GM23248 (cell line): ENCODE data around the gene SKAP1. TPM values are rescaled to one million over a fixed set of nuclear protein-coding genes. Genes with fewer than 3 reads are reported as not detected.

ENCODE experiments used
- DNase-seq: peaks from one replicate; pipeline ENCODE4 v3.0.0-alpha.2; 2015
- H2AFZ ChIP-seq: fragments of 200-600 bp; sonication (generic); 2 replicates; pipeline ENCODE4 v1.6.1; 2016; ENCODE audit warnings: antibody characterized with exemption
- H3F3A ChIP-seq: fragments of 200-600 bp; sonication (generic); 2 replicates; pipeline ENCODE4 v1.6.1; 2016; ENCODE audit warnings: mild to moderate bottlenecking, antibody characterized with exemption, mixed run types; ENCODE audit not compliant: insufficient read depth
- H3K27ac ChIP-seq: fragments of 200-600 bp; sonication (generic); 2 replicates; pipeline ENCODE4 v1.5.1; 2016; ENCODE audit warnings: mild to moderate bottlenecking
- H3K27me3 ChIP-seq: fragments of 200-600 bp; sonication (generic); replicated peaks from 2 replicates; pipeline ENCODE4 v1.6.1; 2016; ENCODE audit warnings: mild to moderate bottlenecking; ENCODE audit not compliant: insufficient read depth
- H3K36me3 ChIP-seq: fragments of 200-600 bp; sonication (generic); 2 replicates; pipeline ENCODE4 v1.6.1; 2016; ENCODE audit warnings: low read depth, mild to moderate bottlenecking
- H3K4me1 ChIP-seq: fragments of 200-600 bp; sonication (generic); 2 replicates; pipeline ENCODE4 v1.6.1; 2016; ENCODE audit warnings: mild to moderate bottlenecking; ENCODE audit not compliant: insufficient read depth
- H3K4me2 ChIP-seq: fragments of 200-600 bp; sonication (generic); one replicate; pipeline ENCODE4 v1.6.1; 2016; ENCODE audit warnings: mild to moderate bottlenecking; ENCODE audit not compliant: unreplicated experiment
- H3K4me3 ChIP-seq: fragments of 200-600 bp; sonication (generic); 2 replicates; pipeline ENCODE4 v1.5.1; 2016; ENCODE audit warnings: mild to moderate bottlenecking
- H3K79me2 ChIP-seq: fragments of 200-600 bp; sonication (generic); 2 replicates; pipeline ENCODE4 v1.6.1; 2016; ENCODE audit warnings: mild to moderate bottlenecking; ENCODE audit not compliant: insufficient read depth
- H3K9ac ChIP-seq: fragments of 200-600 bp; sonication (generic); 2 replicates; pipeline ENCODE4 v1.6.1; 2016; ENCODE audit warnings: mild to moderate bottlenecking
- H3K9me2 ChIP-seq: fragments of 200-600 bp; sonication (generic); 2 replicates; pipeline ENCODE4 v1.6.1; 2016; ENCODE audit warnings: mixed run types, mild to moderate bottlenecking, moderate library complexity; ENCODE audit not compliant: insufficient read depth
- H3K9me3 ChIP-seq: fragments of 200-600 bp; sonication (generic); one replicate; pipeline ENCODE4 v1.6.1; 2017; ENCODE audit warnings: low read depth
- H4K20me1 ChIP-seq: fragments of 200-600 bp; sonication (generic); 2 replicates; pipeline ENCODE4 v1.6.0; 2016; ENCODE audit not compliant: insufficient read depth
- EZH2 ChIP-seq: fragments of 200-600 bp; sonication (generic); IDR thresholded peaks from 2 replicates; pipeline ENCODE4 v1.6.1; 2018; ENCODE audit warnings: antibody characterized with exemption, mild to moderate bottlenecking; ENCODE audit not compliant: insufficient read depth, poor library complexity, severe bottlenecking
- EZH2phosphoT487 ChIP-seq: fragments of 200-600 bp; sonication (generic); IDR thresholded peaks from 2 replicates; pipeline ENCODE4 v1.6.1; 2018; ENCODE audit warnings: antibody characterized with exemption, moderate library complexity, mild to moderate bottlenecking, low read depth; ENCODE audit not compliant: insufficient read depth
- WGBS, 2 experiments: methylation state at CpG; one replicate each; pipeline ENCODE4 v1.1.6; 2015 to 2017; ENCODE audit warnings: low lambda C conversion rate in 2 of 2, low coverage in 1 of 2; ENCODE audit errors: missing lambda C conversion rate in 2 of 2; 5-methylcytosine and 5-hydroxymethylcytosine counted together
- in situ Hi-C: fragments of 300-500 bp; cut with MboI; formaldehyde crosslinking; loops from 2 replicates; pipeline ENCODE4 v1.15.0; 2020
- polyA plus RNA-seq: library from polyadenylated mRNA; unstranded; fragments of >200 nt; fragmentation: Nextera tagmentation; extraction: Ambion mirVana; gene quantifications from 2 replicates; pipeline ENCODE4 v1.2.1, GENCODE V29; 2016
- total RNA-seq: library from RNA; depleted of rRNA; stranded (reverse); fragments of >200 nt; shearing (Covaris generic); gene quantifications from 2 replicates; pipeline ENCODE4 v1.2.3, GENCODE V29; 2014

Gene SKAP1
- total and polyA plus RNA-seq, 2 experiments from 2014 or later, result not detected

DNA sequence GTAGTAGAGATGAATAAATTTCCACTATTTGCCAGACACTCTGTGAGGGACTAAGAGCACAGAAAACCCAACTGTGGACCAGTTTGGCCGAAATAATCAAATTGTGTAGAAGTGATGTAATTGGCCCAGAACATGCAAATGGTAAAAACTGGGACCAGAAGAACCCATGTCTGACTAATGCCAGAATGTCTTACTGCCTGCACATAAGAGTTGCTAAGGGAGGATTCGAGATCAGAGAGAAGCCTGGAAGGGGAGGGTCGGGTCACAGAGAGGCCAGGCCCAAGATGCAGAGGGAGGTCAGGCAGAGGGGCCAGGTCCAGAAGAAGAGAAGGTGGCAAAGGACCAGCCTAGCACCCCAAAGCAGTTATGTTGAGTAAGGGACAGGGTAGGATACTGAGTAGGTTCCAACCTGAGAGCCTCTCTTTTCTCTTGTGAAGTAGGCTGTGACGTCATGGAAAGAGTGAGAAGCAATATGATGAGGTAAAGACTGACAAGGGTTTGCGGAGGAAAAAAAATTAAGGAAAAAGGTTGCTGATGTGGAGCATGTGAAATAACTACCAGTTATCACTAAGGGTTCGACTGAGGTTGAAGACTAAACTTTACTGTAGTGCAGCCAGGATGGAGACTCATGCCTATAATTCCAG, 53.2 kb downstream of the SKAP1 start:
- WGBS, 2 experiments, result 51 to 60% methylated on average over 6 of the region's 6 CpGs
- peaks cover 30% of the 10 kb centered on the region for H3K27me3 ChIP-seq

DNA sequence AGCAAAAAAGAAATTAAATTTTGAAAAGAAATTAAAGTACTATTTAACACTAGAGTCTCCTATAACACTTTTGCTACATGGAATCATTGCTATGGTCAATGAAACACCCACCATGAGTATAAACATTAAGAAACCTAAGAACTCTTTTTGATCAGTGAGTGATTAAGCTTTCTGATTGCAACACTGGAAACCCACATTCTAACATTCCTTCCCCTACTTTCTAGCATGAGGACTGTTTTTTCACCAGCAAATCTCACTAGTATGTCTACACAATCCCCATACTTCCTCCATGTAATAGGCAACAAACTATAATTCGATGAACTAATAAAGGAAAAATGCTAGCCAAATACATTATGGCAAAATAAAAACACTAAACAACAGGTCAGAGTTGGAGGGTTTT, 54.7 kb downstream of the SKAP1 start:
- H3K9me3 ChIP-seq, result no peaks in the 10 kb centered on the region
- H3K36me3 ChIP-seq, result no peaks in the 10 kb centered on the region
- H3K4me3 ChIP-seq, result no peak overlapping the region
- H2AFZ ChIP-seq, result no peak overlapping the region
- TF ChIP-seq EZH2 (no peak), EZH2phosphoT487 (no peak)
- no peak overlapping the region for H3K27ac ChIP-seq
- H4K20me1 ChIP-seq, result no peaks in the 10 kb centered on the region
- no peaks in the 10 kb centered on the region for H3K9me2 ChIP-seq
- no peaks in the 10 kb centered on the region for H3K4me1 ChIP-seq
- DNase-seq, result peak; percentile 66
- peaks cover 12% of the 10 kb centered on the region; the same call in 1 of the 2 replicates for H3F3A ChIP-seq
- no peak overlapping the region for H3K4me2 ChIP-seq
- H3K79me2 ChIP-seq, result no peaks in the 10 kb centered on the region
- H3K9ac ChIP-seq, result no peak overlapping the region
- WGBS, 2 experiments, result 0 to 3% methylated on average over 1 of the region's 1 CpG
- peaks cover 28% of the 10 kb centered on the region for H3K27me3 ChIP-seq
- in situ Hi-C loops, result no loop called here

More for the DNA sequence above, 53.2 kb downstream of the SKAP1 start:
- no peak overlapping the region for H3K4me2 ChIP-seq
- no peak overlapping the region for H3K4me3 ChIP-seq
- TF ChIP-seq EZH2 (no peak), EZH2phosphoT487 (no peak)
- H3K27ac ChIP-seq, result no peak overlapping the region
- no peak overlapping the region for H2AFZ ChIP-seq
- no peaks in the 10 kb centered on the region for H4K20me1 ChIP-seq
- H3K36me3 ChIP-seq, result no peaks in the 10 kb centered on the region
- DNase-seq, result no peak
- H3F3A ChIP-seq, result peaks cover 12% of the 10 kb centered on the region; the same call in 1 of the 2 replicates
- in situ Hi-C loops, result no loop called here
- H3K4me1 ChIP-seq, result no peaks in the 10 kb centered on the region
- H3K79me2 ChIP-seq, result no peaks in the 10 kb centered on the region
- H3K9ac ChIP-seq, result no peak overlapping the region
- H3K9me3 ChIP-seq, result no peaks in the 10 kb centered on the region
- no peaks in the 10 kb centered on the region for H3K9me2 ChIP-seq

DNA sequence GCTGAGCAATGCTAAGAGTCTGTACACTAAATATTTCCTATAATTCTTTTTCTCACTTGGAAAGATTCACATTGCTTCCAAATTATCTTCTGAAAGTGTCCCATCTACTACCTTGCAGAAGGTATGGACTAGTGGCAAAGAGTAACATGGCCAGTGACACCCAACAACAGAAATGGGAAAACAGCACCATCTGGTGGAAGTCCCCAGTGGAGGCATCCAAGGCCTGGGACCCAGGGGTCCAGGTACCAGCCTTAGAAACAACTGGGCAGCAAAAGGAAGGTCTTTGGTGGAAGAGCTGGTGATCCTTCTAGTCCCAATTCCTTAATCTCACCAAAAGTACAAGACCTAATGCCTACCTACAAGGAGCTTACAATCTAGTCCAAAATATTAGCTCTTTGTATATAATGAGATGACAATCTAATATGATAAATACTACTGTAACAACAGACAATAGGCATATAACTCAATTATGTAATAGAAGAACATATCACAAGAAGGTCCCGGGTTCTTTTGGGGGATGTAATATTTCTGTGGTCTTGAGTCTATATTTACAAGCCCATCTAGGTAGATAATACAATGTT, 55.3 kb downstream of the SKAP1 start:
- WGBS, 2 experiments, result 4 to 10% methylated on average over 1 of the region's 1 CpG
- no peak overlapping the region for H3K27ac ChIP-seq
- H3K9me2 ChIP-seq, result no peaks in the 10 kb centered on the region
- H4K20me1 ChIP-seq, result no peaks in the 10 kb centered on the region
- H2AFZ ChIP-seq, result no peak overlapping the region
- no peak overlapping the region for H3K4me3 ChIP-seq
- TF ChIP-seq EZH2phosphoT487 (no peak), EZH2 (no peak)
- H3K9ac ChIP-seq, result no peak overlapping the region
- no peaks in the 10 kb centered on the region for H3K4me1 ChIP-seq
- H3K79me2 ChIP-seq, result no peaks in the 10 kb centered on the region
- peaks cover 12% of the 10 kb centered on the region; the same call in 1 of the 2 replicates for H3F3A ChIP-seq
- DNase-seq, result peak; percentile 5
- H3K9me3 ChIP-seq, result no peaks in the 10 kb centered on the region
- H3K4me2 ChIP-seq, result no peak overlapping the region
- no peaks in the 10 kb centered on the region for H3K36me3 ChIP-seq
- in situ Hi-C loops, result no loop called here
- H3K27me3 ChIP-seq, result peaks cover 29% of the 10 kb centered on the region

DNA sequence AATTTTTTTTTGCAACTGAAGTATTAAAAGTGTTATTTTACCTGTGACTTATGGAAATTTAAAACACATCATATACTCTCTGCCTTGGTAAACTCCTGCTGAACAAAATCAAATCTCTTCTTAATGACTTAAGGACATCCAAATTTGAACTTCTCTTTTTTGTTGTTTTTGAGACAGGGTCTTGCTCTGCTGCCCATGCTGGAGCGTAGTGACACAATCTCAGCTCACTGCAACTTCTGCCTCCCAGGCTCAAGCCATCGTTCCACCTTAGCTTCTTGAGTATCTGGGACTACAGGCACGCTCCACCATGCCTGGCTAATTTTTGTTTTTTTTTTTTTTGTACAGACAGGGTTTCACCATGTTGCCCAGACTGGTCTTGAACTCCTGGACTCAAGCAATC, 56.1 kb downstream of the SKAP1 start:
- H3K4me2 ChIP-seq, result no peak overlapping the region
- no peaks in the 10 kb centered on the region for H4K20me1 ChIP-seq
- no peak overlapping the region for H3K27ac ChIP-seq
- no peaks in the 10 kb centered on the region for H3K9me3 ChIP-seq
- no peak for DNase-seq
- WGBS, 2 experiments, result 51 to 55% methylated on average over 3 of the region's 3 CpGs
- H3K4me1 ChIP-seq, result no peaks in the 10 kb centered on the region
- H2AFZ ChIP-seq, result no peak overlapping the region
- no peaks in the 10 kb centered on the region for H3K79me2 ChIP-seq
- H3K36me3 ChIP-seq, result no peaks in the 10 kb centered on the region
- H3F3A ChIP-seq, result peaks cover 12% of the 10 kb centered on the region; the same call in 1 of the 2 replicates
- in situ Hi-C loops, result no loop called here
- H3K9me2 ChIP-seq, result no peaks in the 10 kb centered on the region
- H3K4me3 ChIP-seq, result no peak overlapping the region
- H3K27me3 ChIP-seq, result peaks cover 35% of the 10 kb centered on the region
- H3K9ac ChIP-seq, result no peak overlapping the region
- no peak for TF ChIP-seq EZH2
- TF ChIP-seq EZH2phosphoT487, result no peak
